HG02885 (cell line): ENCODE results near the gene NUP35.
A peak's percentile ranks its signal among the peaks of the same experiment; 100 is the strongest.

Source experiments
- ATAC-seq: cut with Tn5 transposase; IDR thresholded peaks from one replicate; pipeline ENCODE4 v1.9.1; 2021; ENCODE audit warnings: mild to moderate bottlenecking; ENCODE audit not compliant: unreplicated experiment, poor library complexity

Gene NUP35, protein sequence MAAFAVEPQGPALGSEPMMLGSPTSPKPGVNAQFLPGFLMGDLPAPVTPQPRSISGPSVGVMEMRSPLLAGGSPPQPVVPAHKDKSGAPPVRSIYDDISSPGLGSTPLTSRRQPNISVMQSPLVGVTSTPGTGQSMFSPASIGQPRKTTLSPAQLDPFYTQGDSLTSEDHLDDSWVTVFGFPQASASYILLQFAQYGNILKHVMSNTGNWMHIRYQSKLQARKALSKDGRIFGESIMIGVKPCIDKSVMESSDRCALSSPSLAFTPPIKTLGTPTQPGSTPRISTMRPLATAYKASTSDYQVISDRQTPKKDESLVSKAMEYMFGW

DNA sequence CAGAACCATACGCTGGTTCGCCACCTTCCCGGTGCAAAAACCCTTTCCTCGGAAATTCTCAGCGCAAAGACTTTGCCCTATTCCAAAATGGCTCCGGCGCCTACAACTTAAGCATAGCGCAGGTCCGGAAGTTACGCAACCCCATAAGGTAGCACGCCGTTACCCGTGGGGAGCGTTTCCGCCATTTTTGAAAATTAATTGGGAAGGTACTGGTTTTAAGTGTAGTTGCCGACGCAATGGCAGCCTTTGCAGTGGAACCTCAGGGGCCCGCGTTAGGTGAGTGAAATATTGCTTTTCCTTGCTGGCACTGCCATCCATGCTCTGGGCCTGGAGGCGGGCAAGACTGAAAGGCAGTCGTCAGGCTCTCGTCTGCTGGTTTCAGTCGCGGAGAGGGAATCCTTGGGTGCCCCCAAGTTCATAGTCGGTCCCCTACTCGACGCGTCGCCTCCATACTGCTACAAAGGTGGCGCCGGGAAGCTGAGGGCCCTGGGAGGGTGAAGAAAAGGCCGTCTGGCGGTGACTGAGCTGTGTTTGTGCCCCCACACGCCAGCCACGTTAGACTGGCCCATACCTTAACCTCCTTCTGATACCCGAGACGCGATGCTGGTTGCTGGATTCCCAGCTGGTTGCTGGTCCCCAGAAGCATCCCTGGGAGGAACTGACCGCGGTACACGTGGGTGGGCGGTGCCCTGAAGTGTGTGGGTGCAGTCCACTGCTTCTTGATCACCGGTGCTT lies at the start of gene NUP35:
NUP35 (plus strand) TSS at position 222 of the 735 bp plus-strand sequence; CDS start at position 237, 15 bp downstream.
- peak; percentile 88 for ATAC-seq

DNA sequence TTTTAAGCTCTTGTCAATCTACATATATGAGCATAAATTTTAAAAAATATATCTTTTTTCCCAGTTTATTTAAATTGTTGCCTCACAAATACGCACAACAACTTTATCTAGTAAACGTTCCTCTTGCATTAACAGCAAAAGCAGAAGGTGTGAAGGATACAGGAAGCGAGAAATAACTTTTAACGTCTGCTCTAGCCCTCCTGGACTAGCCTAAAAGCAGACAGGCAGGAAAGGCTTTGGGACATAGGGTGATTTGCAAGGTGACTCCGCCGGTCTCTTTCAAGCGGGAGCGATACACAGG lies 46.1 kb upstream of the NUP35 start:
- ATAC-seq: no peak

DNA sequence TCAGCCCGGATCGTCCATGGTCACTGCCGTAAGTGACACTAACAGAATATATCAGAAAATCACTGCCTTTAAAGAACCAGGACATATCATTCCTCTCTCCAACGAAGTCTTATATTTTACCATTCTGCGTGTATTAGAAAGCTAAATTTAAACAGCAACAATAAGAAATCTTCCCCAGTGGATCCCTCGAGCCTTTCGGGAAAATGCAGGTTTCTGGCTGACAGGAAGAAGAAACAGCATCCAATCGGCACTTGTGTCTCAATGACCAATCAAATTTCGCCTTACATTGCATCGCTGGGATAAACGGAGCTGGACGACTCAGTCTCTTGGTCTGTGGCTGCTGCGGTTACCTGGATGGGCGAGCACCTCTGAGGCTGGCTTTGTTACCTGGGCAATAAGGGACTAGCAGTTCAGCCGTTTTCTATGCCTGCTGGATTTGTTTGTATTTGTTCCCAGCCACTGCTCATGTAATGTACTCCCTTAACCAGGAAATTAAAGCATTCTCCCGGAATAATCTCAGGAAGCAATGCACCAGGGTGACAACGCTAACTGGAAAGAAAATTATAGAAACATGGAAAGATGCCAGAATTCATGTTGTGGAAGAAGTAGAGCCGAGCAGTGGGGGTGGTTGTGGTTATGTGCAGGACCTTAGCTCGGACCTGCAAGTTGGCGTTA lies 45.6 kb upstream of the NUP35 start, which contains the start of gene DUSP19:
DUSP19 (plus strand) TSS at position 284 of the 675 bp plus-strand sequence; CDS start at position 471, 187 bp downstream.
- peak; percentile 92 for ATAC-seq

DNA sequence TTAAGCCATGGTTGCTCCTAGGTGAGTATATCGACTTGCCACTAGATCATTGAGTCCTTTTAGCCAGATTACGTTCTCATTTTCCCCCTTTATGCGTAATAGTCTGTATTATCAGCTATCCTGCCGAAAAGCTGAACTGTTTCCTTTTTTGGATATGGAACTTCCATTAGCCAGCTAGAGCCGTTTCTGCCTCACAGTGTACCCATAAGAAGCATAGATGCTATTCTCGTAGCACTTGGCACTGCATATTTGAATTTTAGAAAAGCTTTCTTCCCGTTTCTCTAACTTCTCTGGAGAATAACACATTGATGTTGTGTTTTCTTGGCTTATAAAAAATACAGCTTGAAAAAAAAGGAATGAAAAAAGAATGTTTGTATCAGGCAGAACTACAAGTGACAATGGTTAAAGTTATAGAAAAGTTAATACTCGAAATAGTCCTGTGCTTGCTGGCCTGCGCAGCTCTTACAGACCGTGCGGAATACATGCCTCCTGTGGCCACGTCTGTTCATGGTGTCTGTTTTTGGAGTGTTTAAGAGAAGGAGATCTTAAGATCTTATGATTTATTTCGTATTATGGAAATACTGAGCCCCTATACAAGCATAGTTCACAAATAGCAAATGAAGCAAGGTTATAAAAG lies 45.0 kb upstream of the NUP35 start:
- ATAC-seq: peak; percentile 28

DNA sequence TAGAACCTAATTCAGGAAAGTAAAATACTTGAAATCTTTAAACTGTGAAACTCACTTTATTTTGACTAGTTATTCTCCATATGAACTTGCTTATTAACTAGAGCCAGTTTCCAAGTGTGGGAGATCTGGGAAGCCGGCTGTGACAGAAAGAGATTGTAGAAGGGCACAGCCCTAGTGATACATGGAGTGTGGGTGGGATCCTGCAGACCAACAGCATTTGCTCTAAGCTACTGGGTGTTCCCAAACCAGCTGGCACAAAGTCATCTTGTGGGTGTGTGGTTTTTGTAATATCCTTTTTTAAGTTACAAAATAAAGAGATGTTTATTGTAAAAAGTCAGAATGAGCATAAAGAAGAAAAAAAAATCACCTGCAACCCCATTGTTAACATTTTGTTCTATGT lies 42.3 kb upstream of the NUP35 start:
- ATAC-seq: no peak

DNA sequence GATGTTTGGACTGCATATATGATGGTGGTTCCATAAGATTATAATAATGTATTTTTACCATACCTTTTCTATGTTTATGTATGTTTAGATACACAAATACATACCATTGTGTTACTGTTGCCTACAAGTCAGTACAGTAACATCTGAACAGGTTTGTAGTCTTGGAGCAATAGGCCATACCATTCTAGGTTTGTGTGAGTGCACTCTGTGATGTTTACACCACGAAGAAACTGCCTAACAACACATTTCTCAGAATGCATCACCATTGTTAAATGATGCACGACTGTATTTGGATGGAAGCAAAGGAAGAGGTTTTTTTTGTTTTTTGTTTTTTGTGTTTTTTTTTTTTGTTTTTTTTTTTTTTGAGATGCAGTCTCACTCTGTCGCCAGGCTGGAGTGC lies 36.2 kb upstream of the NUP35 start:
- no peak for ATAC-seq

DNA sequence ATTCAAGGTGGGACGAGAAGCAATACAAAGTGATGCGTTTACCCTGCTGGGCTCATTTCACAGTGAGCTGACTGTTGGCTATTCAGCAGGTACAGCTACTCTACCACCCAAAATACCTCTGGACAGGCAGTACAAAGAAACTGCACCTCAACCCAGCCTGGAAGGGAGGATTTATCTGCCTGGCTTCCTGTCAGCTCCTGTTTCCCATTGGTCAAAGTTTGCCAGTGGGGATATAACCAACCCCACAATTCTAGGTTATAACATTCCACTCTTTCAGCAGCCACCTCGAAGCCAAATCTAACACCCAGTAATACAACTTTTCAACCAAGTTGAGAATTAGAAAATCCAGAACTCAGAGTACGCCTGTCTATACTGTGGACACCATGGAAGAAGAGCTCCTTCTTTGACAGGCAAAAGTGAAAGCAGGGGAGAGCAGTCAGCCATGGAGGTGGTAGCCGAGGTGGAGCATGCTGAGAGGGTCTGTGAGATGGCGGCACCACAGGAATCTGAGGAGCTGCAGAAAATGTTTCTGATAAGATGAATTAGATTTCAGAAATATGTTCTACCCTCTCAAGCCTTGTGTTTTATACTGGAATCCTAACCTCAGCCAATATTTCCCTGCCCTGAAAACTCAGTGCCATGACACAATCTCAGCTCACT lies 34.9 kb upstream of the NUP35 start:
- ATAC-seq: peak; percentile 65

DNA sequence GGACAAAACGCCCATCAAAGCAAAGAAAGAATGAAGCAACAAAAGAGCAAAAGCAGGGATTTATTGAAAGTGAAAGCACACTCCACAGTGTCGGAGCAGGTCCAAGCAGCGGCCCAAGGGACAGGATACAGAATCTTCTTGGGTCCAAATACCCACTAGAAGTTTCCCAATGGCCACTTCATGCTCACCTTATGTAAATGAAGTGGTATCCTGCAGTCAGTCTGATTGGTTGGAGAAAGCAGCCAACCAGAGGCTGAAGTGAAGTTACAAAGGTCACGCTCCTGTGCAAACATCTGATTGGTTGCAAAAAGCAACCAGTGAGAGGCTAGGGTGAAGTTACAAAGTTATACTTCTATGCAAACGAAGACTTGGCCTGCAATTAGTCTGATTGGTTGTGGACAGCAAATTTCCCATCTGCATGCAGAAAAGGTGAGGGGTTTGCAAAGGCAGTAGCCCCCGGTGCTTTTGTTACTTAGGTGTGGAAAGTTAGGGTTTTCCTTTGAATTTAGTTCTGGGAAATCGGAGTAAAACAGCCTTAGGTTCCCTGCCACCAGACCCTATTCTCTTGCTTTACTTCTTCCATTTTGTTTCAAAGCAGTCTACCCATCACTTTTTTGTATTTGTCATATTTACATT lies 32.8 kb upstream of the NUP35 start:
- ATAC-seq: no peak

DNA sequence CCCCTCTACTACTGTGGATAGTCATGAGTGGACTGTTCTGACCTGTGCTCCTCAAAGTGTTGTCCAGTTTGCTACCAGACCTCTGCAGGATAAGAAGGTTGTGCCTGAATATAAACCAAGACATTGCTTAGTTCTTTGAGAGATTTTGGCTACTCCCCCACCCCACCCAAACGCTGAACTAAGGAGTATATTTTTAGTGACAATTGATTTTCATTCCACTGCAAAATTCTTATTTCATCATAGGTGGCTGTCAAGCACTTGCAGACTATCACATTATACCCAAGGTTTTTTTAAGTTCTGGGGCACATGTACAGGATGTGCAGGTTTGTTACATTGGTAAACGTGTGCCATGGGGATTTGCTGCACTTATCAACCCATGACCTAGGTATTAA lies 32.3 kb upstream of the NUP35 start:
- no peak for ATAC-seq

DNA sequence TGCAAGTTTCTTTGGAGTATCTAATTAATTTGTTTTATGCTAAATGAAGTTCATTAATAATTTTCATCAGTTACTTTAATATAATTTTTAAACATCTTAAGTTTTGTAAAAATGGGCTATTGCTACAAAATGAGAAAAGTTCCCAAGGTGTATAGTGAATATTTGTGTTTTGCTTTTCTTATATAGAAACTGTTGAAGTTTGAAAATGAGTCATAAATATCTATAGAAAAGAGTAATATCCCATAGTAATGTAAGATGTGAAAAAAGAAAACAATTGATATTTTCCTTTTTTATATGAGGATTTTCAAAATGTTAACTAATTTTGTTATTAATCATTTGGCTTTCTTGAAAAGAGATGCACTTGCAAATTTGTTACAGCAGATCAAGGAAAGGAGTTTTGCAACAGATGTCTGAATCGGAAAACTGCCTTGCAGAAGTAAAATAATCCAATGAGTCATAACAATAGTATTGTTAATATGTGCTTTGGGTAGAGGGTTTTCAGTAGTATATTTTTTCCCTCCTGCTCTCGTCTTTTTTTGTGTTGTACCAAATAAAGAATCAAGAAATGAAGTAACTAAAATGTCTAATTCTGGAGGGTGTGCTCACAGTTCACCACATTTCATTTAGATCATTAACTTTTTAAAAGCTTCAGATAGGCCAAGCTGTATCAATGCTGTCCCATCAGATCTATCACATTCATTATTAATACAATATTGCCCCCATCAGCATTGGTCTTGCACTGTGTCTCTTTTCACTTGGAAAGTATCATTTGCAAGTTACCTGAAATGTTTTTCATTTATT lies 30.2 kb upstream of the NUP35 start:
- peak; percentile 83 for ATAC-seq

DNA sequence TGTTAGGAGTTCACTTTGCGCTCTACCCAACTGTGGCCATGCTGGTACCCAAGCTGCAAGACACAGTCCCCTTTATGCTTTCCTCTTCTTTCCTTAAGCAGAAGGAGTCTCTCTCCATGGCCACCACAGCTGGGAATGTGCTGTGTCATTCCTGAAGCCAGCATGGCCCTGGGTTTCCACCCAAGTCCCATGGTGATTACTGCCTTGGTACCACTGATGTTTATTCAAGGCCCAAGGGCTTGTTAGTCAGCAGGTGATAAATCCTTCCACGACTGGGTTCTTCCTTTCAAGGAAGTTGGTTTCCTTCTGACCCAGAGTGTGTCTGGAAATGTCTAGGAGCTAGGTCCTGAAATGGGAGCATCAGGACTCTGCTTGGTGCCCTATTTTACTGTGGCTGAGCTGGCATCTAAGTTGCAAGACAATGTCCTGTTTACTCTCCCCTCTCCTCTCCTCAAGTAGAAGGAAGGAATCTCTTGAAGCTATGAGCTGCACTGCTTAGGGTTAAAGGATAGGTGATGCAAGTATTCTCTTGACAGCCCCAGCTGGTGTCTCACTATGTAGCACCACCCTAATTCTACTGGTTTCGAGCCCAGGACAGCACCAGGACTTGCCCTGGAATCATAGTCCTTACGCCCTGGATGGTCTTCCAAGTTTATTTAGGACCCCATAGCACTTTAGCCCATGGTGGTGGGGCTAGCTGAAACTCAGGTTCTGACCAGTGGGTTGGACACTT lies 18.7 kb upstream of the NUP35 start:
- ATAC-seq: no peak

DNA sequence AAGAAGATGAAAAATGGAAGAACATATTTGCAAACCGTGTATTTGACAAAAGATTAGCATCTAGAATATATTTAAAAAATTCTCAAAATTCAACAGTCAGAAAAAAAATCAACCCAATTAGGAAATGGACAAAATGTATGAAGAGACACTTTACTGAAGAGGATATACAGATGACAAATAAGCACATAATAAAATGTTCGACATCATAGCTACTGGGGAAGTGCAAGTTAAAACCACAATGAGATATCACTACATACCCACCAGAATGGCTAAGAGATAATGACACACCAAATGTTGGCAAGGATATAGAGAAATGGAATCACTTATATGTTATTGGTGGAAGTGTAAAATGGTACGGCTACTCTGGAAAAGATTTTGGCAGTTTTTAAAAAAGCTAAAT lies 11.7 kb upstream of the NUP35 start:
- ATAC-seq: no peak

DNA sequence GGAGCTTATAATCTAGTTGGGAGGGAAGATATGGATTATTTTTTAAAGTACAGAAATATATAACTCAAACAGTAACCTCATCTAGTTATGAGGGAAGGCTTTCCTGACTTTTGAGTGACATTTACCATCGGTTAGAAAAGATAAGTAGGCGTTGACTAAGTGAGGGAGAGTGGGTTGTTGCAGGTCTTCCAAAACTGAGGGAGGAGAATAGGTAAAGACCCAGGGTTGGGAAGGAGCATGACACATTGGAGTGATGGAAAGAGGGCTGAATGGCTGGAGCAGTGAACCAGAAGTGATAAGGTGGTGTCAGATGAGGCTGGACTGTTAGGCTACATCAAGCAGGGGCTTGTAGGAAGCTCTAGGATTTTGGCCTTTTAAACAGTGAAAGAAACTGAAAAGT lies 10.6 kb upstream of the NUP35 start:
- ATAC-seq: no peak

DNA sequence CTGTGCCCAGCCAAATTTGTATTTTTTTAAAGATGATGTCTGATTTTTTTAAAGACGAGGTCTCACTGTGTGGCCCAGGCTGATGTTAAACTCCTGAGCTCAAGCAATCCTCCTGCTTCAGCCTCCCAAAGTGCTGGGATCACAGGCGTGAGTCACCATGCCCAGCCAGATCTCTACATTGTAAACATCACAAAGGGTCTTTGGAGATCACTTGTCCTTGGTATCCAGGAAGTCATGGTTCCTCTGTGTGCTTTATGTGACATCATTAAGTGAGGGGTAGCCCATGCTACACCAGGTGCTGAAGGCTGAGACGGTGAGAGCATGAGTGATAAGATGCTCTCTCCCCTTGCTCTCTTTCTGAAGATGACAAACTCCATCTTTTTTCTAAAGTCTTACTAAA lies 7.0 kb upstream of the NUP35 start:
- no peak for ATAC-seq

DNA sequence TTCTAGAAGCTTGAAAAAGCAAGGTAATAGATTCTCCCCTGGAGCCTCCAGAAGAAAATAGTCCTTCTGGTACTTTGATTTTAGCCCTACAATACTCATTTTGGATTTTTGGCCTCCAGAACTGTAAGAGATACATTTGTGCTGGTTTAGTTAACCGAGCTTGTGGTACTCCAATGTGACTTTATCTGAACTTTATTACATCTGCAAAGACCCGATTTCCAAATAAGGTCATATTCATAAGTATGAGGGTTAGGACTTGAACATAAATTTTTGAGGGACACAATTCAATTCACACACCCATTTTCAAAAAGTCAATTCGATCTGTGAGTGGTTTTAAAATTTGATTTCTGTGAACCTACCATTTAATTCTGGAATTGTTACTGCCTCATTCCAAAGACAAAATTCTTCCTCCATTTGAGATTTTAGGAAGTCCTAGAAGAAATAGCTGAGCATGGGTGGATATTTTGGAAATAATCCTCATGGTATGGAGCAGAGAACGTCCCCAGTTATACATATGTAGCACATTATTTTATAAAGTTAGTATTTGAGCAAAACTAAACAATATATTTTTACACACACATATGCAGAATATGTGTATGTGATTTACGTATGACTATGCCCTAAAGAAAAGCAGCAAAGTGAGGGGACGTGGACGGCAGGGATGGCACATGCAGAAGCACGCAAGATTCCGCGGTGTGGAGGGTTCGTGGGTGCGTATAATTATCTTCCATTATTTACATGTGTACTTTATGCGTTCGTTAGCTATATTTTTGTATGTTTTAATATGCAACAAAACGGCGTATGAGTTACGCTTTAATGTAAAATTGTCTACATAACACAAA lies 905 bp upstream of the NUP35 start:
- ATAC-seq: no peak

DNA sequence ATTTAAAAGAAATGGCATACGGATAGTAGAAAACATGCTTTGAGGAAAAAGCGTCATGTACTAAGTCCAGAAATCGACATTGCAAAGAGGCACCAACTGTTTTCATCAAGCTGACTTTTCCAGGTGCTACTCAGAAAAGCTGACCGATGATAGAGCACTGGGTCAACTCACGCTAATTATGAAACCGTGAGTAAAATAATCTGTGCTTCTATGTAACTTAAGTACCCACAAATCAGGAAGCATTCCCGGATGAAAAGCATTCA lies 353 bp upstream of the NUP35 start:
- ATAC-seq: peak; percentile 24

DNA sequence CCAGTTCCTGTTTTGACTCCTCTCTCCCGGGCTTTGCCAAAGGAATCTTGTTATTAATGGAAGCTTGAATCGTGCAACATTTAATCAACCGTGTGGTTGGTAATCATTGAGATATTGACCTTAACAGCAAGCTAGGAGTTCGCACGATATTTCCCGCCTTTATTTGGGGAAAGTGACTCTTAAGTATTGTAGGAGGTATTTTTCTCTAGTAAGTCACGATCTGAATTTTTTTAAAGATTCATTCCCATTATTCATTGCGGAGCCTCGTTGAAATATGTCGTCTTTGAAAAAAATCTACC lies 663 bp downstream of the NUP35 start:
- ATAC-seq: no peak

DNA sequence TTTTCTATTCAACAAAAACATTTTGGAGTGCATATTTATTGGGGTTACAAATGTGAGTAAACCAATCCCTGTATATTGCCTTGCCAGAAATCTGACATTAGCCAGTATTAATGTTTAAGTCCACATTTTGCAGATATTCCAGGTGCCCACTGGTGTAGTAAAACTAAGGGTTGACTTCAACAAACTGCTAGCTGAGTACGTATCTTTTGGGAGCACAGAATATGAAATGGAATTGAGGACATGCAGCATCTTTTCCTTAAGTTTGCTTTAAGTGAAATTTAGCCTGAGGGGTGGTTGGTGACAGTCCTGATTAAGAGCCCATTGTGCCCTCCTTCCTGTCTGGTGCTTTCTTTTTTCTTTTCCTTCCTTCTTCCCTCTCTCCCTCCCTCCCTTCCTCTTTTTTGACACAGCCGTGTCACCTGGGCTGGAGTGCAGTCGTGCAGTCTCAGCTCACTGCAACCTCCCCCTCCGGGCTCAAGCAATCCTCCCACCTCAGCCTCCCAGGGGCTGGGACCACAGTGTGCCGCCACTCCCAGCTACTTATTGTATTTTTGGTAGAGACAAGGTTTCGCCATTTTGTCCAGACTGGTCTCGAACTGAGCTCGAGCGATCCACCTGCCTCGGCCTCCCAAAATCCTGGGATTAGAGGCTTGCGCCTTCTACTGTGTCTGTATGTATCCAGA lies 1.6 kb downstream of the NUP35 start:
- ATAC-seq: no peak
